ENCODE results near the gene DEFB123.
"Not testable (repeated sequence)": the region's sequence is repeated elsewhere in the genome, so short reads cannot be mapped to it uniquely, and the experiment has no call there.

Gene DEFB123

GRCh38 chr20:31440012-31440659 is at the start of gene DEFB123:
TSS of gene DEFB123 (plus strand) at chr20:31440632. CDS start at chr20:31440699, 67 bp downstream.
- DNase-seq (ENCODE audit: low read depth in 2 of 3, low spot score in 1 of 3): peak in 2 of 3 donors; percentile 6 to 8

GRCh38 chr20:31392836-31393235 is 47.6 kb upstream of the DEFB123 start:
- DNase-seq (ENCODE audit: low read depth in 2 of 3, low spot score in 1 of 3): no peak

- no peak for DNase-seq (ENCODE audit: low read depth in 2 of 3, low spot score in 1 of 3)
Measured at GRCh38 chr20:31394900-31395299, 45.5 kb upstream of the DEFB123 start.

DNA sequence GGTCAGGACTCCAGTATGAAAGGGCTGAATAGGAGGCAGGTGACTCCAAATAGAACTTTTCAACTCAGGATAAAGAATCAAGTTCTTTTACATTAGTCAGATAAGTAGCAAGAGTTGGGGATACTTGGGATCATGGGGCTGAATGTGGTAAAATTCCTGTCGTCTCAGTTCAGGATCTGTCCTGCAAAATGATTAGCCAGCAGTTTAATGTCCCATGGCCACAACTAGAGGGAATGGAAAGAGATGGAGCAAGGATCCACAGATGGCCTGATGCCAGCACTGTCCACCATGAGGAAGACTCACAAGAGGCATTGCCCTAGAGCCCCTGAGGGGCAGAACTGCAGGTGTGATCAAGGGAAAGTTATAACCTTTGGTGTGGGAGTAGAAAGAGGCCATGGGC is 36.5 kb upstream of the DEFB123 start:
- no peak for DNase-seq (ENCODE audit: low read depth in 2 of 3, low spot score in 1 of 3)

DNA sequence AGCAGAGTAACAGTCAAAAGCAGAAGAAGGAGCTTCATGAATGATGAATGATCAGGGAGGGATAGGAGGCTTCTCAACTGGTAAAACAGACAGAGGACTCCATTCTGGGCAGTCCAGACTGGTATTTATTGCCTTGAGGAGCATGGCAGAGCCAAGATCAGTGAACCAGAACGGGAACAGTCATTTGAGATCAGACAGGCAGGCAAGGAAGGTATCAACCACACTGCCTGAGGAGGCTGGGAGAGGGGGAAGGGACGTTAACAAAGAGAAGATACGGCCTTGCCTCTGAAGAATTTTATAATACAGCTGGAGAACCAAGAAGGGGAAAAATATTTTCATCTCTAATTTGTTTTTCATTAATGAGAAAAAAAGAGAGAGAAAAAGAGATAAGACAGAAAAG is 34.3 kb upstream of the DEFB123 start, which contains the start of gene DEFB121:
TSS of gene DEFB121 (minus strand) at position 101 of the 400 bp plus-strand sequence. CDS start at position 38, 63 bp downstream.
- no peak for DNase-seq (ENCODE audit: low read depth in 2 of 3, low spot score in 1 of 3)

GRCh38 chr20:31410011-31410410 is 30.4 kb upstream of the DEFB123 start:
- DNase-seq (ENCODE audit: low read depth in 2 of 3, low spot score in 1 of 3): no peak

GRCh38 chr20:31414381-31414780 is 26.1 kb upstream of the DEFB123 start:
- no peak for DNase-seq (ENCODE audit: low read depth in 2 of 3, low spot score in 1 of 3)

DNA sequence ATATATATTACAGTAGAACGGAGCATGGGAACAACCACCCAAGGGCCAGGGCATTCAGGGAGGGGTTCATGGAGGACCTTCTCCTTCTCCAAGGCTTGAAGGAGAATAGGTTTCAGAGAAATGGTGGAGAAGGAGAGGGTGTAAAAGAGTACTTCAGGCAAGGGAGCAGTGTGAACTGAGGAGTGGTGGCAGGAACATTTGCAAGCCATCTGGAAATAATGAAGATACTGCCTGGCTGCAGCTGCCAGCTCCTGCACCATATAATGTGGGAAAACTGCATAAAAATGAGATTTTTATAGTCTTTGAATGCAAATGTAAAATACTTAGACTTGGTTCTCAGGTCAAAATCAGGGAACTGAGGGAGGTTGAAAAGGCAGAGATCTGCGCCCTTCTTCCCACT is 24.8 kb upstream of the DEFB123 start:
- no peak for DNase-seq (ENCODE audit: low read depth in 2 of 3, low spot score in 1 of 3)

DNA sequence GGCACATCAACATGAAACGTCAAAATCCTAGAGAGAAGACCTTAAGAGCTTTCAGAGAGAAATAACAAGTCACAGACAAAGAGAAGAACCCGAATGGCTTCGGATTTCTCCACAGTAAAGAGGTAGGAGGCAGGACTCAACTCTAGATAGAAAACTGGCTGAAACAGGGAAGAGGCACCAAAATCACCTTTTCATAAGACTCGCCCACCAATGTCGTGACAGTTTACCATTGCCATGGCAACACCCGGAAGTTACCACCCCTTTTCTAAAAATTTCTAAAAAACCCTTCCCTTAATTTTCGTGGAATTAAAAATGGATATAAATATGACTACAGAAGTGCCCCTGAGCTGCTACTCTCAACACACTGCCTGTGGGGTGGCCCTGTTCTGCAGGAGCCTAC is 22.1 kb upstream of the DEFB123 start:
- DNase-seq (ENCODE audit: low read depth in 2 of 3, low spot score in 1 of 3): no peak

DNA sequence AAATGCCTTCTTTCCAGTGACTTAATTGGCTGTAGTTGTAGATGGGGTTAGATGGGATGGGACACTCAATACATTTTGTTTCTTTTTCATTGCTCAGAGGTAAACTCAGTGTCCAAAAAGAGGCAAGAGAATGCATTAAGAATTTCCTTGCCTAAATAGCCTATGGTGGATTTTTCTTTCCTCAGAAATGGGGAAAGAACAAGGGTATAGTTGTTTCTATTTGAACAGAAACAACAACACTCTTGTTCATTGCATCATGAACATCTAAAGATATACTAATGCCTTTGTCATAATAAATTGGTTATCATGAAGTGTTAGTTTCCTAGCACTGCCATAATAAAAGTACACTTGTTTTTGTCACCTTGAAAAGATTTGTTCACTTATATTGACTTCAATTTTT is 14.6 kb upstream of the DEFB123 start:
- DNase-seq (ENCODE audit: low read depth in 2 of 3, low spot score in 1 of 3): no peak

GRCh38 chr20:31426891-31427551 is 13.4 kb upstream of the DEFB123 start:
- not testable (repeated sequence) for DNase-seq (ENCODE audit: low read depth in 2 of 3, low spot score in 1 of 3)

- not testable (repeated sequence) for DNase-seq (ENCODE audit: low read depth in 2 of 3, low spot score in 1 of 3)
Measured at GRCh38 chr20:31427576-31427975, 12.9 kb upstream of the DEFB123 start.

GRCh38 chr20:31430568-31431115 is 9.8 kb upstream of the DEFB123 start:
- DNase-seq (ENCODE audit: low read depth in 2 of 3, low spot score in 1 of 3): no peak

GRCh38 chr20:31446084-31446819 is 5.8 kb downstream of the DEFB123 start:
- no peak for DNase-seq (ENCODE audit: low read depth in 2 of 3, low spot score in 1 of 3)

- DNase-seq (ENCODE audit: low read depth in 2 of 3, low spot score in 1 of 3): no peak
Measured at GRCh38 chr20:31449511-31450414, 9.3 kb downstream of the DEFB123 start.

DNA sequence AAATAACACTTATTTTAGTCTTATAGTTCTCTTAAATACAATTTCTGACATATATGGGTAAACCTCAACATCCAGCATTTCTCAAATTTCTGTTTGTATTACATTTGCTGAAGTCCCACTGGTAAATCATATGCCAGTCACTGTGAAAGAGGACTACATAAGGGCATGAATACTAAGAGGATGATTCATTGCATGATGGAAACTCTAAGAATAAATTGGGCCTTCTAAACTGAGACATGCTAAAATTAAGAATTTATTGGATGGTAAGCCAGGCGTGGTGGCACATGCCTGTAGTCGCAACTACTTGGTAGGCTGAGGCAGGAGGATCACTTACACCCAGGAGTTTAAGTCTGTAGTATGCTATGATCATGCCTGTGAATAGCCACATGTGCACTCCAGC is 12.1 kb downstream of the DEFB123 start:
- DNase-seq (ENCODE audit: low read depth in 2 of 3, low spot score in 1 of 3): no peak

DNA sequence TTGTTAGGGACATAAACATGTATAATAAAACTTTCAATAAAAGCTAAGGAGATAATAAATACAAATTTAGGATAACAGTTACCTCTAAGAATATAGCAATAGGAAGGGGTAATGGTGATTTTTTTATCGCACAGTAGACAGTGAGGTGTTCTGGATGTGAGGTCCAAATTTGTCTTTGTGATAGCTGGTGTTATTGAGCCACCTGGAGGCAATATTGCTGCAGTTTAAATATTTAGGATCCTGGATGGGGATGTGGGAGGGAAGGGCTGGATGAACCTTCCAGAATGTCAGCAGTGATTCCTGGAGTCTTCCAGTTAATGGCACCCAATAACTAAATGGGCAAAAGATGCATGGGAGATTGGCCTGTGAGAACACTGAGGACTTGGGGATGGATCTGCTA is 13.9 kb downstream of the DEFB123 start:
- DNase-seq (ENCODE audit: low read depth in 2 of 3, low spot score in 1 of 3): no peak

DNA sequence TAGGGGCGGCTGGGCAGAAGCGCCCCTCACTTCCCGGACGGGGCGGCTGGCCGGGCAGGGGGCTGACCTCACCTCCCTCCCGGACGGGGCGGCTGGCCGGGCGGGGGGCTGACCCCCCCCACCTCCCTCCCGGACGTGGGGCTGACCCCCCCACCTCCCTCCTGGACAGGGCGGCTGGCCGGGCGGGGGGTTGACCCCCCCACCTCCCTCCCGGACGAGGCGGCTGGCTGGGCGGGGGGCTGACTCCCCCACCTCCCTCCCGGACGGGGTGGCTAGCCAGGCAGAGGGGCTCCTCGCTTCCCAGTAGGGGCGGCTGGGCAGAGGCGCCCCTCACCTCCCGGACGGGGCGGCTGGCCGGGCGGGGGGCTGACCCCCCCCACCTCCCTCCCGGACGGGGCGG is 30.5 kb downstream of the DEFB123 start:
- not testable (repeated sequence) for DNase-seq (ENCODE audit: low read depth in 2 of 3, low spot score in 1 of 3)

GRCh38 chr20:31472395-31473330 is 32.2 kb downstream of the DEFB123 start:
- no peak for DNase-seq (ENCODE audit: low read depth in 2 of 3, low spot score in 1 of 3)

Data from stimulated activated CD4-positive, alpha-beta T cell treated with anti-CD3 and anti-CD28 coated beads, Interleukin-12 subunit alpha, Interleukin-12 subunit beta, amount 100 ng/mL, for 48 hours (primary cell).